GM12878 (cell line): Measurements from ENCODE around the gene ZNF428. TPM values are rescaled to one million over a fixed set of nuclear protein-coding genes. Genes with fewer than 3 reads are reported as not detected.

Experiments
- CBFB ChIP-seq: IDR thresholded peaks from 2 replicates; pipeline ENCODE4 v1.6.1; 2016; ENCODE audit warnings: antibody characterized with exemption, low read depth
- CREM ChIP-seq: IDR thresholded peaks from 2 replicates; pipeline ENCODE4 v1.6.1; 2014; ENCODE audit warnings: antibody characterized with exemption, low read depth
- EED ChIP-seq: sonication (generic); IDR thresholded peaks from 2 replicates; pipeline ENCODE4 v1.6.1; 2016; ENCODE audit warnings: antibody characterized with exemption, low read depth
- GATAD2B ChIP-seq: fragments of 450-650 bp; conservative IDR thresholded peaks from 2 replicates; pipeline ENCODE4 v1.6.1; 2017; ENCODE audit warnings: low read depth, mild to moderate bottlenecking, moderate library complexity
- LARP7 ChIP-seq: fragments of 450-650 bp; IDR thresholded peaks from 2 replicates; pipeline ENCODE4 v1.6.1; 2017; ENCODE audit warnings: mild to moderate bottlenecking
- SMC3 ChIP-seq: IDR thresholded peaks from 2 replicates; pipeline ENCODE4 v1.6.1; 2011; ENCODE audit warnings: low read length, improper control_type of control experiment, borderline replicate concordance
- SP1 ChIP-seq: IDR thresholded peaks from one replicate; pipeline ENCODE4 v1.6.1; 2011; ENCODE audit warnings: low read depth, low read length
- TCF12 ChIP-seq: IDR thresholded peaks from 2 replicates; pipeline ENCODE4 v1.6.1; 2011; ENCODE audit warnings: low read depth, mild to moderate bottlenecking, low read length
- YY1 ChIP-seq: IDR thresholded peaks from 2 replicates; pipeline ENCODE4 v1.6.1; 2011; ENCODE audit warnings: low read depth, mild to moderate bottlenecking, low read length
- ZNF24 ChIP-seq: fragments of 450-650 bp; IDR thresholded peaks from 2 replicates; pipeline ENCODE4 v1.6.1; 2017; ENCODE audit warnings: antibody characterized with exemption, mild to moderate bottlenecking
- polyA plus RNA-seq, 11 experiments: library from polyadenylated mRNA; depleted of rRNA in 4 of 11; unstranded in 6 of 11; stranded (reverse) in 5 of 11; fragments of >200 nt; fragmentation: Nextera tagmentation in 4 of 11; fragmentation: Illumina TruSeq in 1 of 11; extraction: Ambion mirVana in 4 of 11; extraction: Trizol in 1 of 11; gene quantifications; 1 replicate in 1 of 11; 2 replicates in 10 of 11; pipeline versions ENCODE4 v1.2.1 to v1.2.3, GENCODE V29; 2011 to 2016; ENCODE audit warnings: inconsistent platforms in 2 of 11, missing spikeins in 2 of 11, low read depth in 1 of 11
- total RNA-seq, 4 experiments: library from RNA; depleted of rRNA in 3 of 4; stranded (reverse); fragments of >200 nt in 3 of 4; fragmentation: Illumina TruSeq in 1 of 4; extraction: Trizol in 1 of 4; gene quantifications; 2 replicates each; pipeline versions ENCODE4 v1.2.1 to v1.2.3, GENCODE V29; 2013 to 2021
- TF ChIP-seq, protein P1 (sequence below): IDR thresholded peaks from 2 replicates; pipeline ENCODE4 v1.6.1; 2012; ENCODE audit warnings: low read depth, low read length, improper control_type of control experiment
- TF ChIP-seq, protein P2 (sequence below): fragments of 450-650 bp; conservative IDR thresholded peaks from 2 replicates; pipeline ENCODE4 v1.6.1; 2017; ENCODE audit warnings: mild to moderate bottlenecking, moderate library complexity
- TF ChIP-seq, protein P3 (sequence below): fragments of 450-650 bp; IDR thresholded peaks from 2 replicates; pipeline ENCODE4 v1.6.1; 2017; ENCODE audit warnings: low read depth, mild to moderate bottlenecking, moderate library complexity

ZNF428 gene
- total and polyA plus RNA-seq, 10 of the 15 experiments (the other 5 are each of a cell fraction or from before 2014, with no cell fraction given): 0.27 to 57.8 (median 20.4) TPM

DNA sequence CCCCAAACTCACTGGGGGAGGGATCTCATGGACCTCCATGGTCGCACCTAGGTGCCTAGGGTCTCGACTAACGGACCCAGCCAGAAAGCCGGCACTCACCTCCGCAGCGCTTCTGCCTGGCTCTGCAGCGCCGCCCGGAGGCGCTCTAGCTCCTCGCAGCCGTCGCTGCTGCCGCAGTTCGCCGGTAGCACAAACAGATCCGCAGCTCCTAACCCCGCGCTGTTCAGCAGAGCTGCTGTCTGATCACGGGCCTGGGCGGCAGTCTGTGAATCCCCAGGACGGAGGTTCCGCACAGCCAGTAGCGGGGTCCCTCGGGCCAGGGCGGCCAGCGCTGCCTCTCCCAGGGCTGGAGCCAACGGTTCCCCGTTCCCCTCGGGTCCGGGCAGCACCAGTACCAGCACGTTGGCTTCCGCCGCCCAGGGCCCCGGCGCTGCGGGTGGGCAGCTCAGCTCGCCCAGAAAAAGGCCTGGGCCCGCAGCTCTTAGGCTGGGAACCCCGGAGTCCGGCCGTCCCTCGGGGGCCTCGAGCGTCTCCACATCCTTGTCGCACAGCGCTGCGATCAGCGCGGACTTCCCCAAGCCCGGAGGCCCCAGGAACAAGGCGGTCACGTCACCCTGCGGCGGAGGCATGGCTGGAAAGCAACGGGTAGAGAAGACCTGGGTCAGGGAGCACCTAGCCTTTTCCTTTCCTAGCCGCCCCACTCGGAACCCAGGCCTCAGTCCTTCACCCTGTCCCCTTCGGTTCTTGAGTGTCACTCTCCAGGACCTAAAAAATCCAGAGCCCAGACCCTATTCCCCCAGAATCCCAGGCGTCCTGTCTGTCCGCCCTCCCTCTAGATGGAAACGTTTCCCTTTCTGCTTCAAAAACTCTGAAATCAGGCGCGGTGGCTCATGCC is 24.5 kb downstream of the ZNF428 start (continued):
- TF ChIP-seq, protein P1, sequence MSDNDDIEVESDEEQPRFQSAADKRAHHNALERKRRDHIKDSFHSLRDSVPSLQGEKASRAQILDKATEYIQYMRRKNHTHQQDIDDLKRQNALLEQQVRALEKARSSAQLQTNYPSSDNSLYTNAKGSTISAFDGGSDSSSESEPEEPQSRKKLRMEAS: 0 out of 2 replicates have a peak, but pooled peaks have one; percentile 3
- peak; percentile 70; the same call in 1 of the 2 replicates for TF ChIP-seq YY1
- 0 out of 2 replicates have a peak, but pooled peaks have one; percentile 2 for TF ChIP-seq CBFB
- TF ChIP-seq SP1: no peak
- no peak for TF ChIP-seq ZNF24
- TF ChIP-seq GATAD2B: peak; percentile 71
- TF ChIP-seq, protein P2, sequence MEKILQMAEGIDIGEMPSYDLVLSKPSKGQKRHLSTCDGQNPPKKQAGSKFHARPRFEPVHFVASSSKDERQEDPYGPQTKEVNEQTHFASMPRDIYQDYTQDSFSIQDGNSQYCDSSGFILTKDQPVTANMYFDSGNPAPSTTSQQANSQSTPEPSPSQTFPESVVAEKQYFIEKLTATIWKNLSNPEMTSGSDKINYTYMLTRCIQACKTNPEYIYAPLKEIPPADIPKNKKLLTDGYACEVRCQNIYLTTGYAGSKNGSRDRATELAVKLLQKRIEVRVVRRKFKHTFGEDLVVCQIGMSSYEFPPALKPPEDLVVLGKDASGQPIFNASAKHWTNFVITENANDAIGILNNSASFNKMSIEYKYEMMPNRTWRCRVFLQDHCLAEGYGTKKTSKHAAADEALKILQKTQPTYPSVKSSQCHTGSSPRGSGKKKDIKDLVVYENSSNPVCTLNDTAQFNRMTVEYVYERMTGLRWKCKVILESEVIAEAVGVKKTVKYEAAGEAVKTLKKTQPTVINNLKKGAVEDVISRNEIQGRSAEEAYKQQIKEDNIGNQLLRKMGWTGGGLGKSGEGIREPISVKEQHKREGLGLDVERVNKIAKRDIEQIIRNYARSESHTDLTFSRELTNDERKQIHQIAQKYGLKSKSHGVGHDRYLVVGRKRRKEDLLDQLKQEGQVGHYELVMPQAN: peak; percentile 78
- peak; percentile 84 for TF ChIP-seq LARP7
- TF ChIP-seq, protein P3, sequence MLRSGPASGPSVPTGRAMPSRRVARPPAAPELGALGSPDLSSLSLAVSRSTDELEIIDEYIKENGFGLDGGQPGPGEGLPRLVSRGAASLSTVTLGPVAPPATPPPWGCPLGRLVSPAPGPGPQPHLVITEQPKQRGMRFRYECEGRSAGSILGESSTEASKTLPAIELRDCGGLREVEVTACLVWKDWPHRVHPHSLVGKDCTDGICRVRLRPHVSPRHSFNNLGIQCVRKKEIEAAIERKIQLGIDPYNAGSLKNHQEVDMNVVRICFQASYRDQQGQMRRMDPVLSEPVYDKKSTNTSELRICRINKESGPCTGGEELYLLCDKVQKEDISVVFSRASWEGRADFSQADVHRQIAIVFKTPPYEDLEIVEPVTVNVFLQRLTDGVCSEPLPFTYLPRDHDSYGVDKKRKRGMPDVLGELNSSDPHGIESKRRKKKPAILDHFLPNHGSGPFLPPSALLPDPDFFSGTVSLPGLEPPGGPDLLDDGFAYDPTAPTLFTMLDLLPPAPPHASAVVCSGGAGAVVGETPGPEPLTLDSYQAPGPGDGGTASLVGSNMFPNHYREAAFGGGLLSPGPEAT: 0 out of 2 replicates have a peak, but pooled peaks have one; percentile 42
- peak; percentile 71; the same call in 1 of the 2 replicates for TF ChIP-seq CREM
- TF ChIP-seq SMC3: peak; percentile 65; the same call in 1 of the 2 replicates
- TF ChIP-seq TCF12: no peak
- TF ChIP-seq EED: no peak
